Activated naive CD8-positive, alpha-beta T cell treated with anti-CD3 and anti-CD28 coated beads, Interleukin-2, amount 10 ng/mL, durations not matched to agents 7 days and 5 days (primary cell): Measurements from ENCODE around the gene IPO4. TPM values are rescaled to one million over a fixed set of nuclear protein-coding genes. Genes with fewer than 3 reads are reported as not detected.

Source experiments
- ATAC-seq: fragments of 150-1000 bp; cut with Tn5 transposase; one replicate; pipeline ENCODE4 v1.10.0; 2021; ENCODE audit warnings: low read depth, moderate library complexity
- POLR2A ChIA-PET: fragments of 350-600 bp; sonication (Branson Sonifier 250); formaldehyde crosslinking; loops from one replicate; lab custom pipeline; 2021; ENCODE audit warnings: antibody characterized with exemption; lab: Charles Lee
- DNase-seq: peaks from one replicate; pipeline ENCODE4 v3.0.0; 2021
- H3K27ac Mint-ChIP-seq: one replicate; pipeline ENCODE4 v1.8.0; 2022; ENCODE audit warnings: mild to moderate bottlenecking, mixed read lengths
- H3K27me3 Mint-ChIP-seq: one replicate; pipeline ENCODE4 v1.8.0; 2022; ENCODE audit warnings: mild to moderate bottlenecking, moderate library complexity, mixed read lengths
- H3K36me3 Mint-ChIP-seq: one replicate; pipeline ENCODE4 v1.8.0; 2021; ENCODE audit warnings: mild to moderate bottlenecking, mixed read lengths
- H3K4me1 Mint-ChIP-seq: one replicate; pipeline ENCODE4 v1.8.0; 2021; ENCODE audit warnings: mixed read lengths
- H3K4me3 Mint-ChIP-seq: one replicate; pipeline ENCODE4 v1.8.0; 2022; ENCODE audit warnings: mild to moderate bottlenecking, moderate library complexity, mixed read lengths
- H3K9me3 Mint-ChIP-seq: one replicate; pipeline ENCODE4 v1.8.0; 2021; ENCODE audit warnings: mixed read lengths
- total RNA-seq, 2 experiments: library from RNA; stranded (reverse); gene quantifications; one replicate each; pipeline ENCODE4 v1.2.3, GENCODE V29; 2021

Gene IPO4
- total RNA-seq, 2 experiments from 2014 or later: 32.2 to 33.0 TPM

DNA sequence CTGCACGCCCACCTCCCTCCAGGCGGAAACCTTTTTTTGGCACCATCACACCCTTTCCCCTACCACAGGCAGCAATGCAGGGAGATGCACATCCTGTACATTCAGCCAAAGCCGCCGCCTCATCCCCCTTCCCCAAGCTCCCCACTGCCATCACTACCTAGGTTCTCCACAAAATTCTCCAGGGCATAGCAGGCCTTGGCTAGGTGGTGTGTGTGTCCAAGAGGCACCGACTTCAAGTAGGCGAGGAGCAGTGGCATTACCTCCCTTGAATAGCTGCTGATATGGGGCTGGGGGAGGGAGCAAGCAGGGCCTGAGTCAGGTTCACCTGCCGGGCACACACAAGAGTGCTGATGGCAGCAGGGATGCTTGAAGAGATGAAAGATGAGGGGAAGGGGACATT lies 3.6 kb downstream of the IPO4 start:
- no peaks in the 10 kb centered on the region for H3K9me3 Mint-ChIP-seq
- no peak overlapping the region for H3K4me3 Mint-ChIP-seq
- no peaks in the 10 kb centered on the region for H3K27me3 Mint-ChIP-seq
- DNase-seq (no peak), ATAC-seq (no peak)
- POLR2A ChIA-PET: interaction anchor here (0.9 to 5.2 kb wide), 6 partner anchors 10 to 70 kb away, joined by 3 to 37 read pairs (median 7); partner anchors contain the start of genes CHMP4A, DCAF11, IRF9 and NRL
- H3K4me1 Mint-ChIP-seq: peaks cover 18% of the 10 kb centered on the region
- H3K27ac Mint-ChIP-seq: no peak overlapping the region
- H3K36me3 Mint-ChIP-seq: peaks cover 13% of the 10 kb centered on the region

DNA sequence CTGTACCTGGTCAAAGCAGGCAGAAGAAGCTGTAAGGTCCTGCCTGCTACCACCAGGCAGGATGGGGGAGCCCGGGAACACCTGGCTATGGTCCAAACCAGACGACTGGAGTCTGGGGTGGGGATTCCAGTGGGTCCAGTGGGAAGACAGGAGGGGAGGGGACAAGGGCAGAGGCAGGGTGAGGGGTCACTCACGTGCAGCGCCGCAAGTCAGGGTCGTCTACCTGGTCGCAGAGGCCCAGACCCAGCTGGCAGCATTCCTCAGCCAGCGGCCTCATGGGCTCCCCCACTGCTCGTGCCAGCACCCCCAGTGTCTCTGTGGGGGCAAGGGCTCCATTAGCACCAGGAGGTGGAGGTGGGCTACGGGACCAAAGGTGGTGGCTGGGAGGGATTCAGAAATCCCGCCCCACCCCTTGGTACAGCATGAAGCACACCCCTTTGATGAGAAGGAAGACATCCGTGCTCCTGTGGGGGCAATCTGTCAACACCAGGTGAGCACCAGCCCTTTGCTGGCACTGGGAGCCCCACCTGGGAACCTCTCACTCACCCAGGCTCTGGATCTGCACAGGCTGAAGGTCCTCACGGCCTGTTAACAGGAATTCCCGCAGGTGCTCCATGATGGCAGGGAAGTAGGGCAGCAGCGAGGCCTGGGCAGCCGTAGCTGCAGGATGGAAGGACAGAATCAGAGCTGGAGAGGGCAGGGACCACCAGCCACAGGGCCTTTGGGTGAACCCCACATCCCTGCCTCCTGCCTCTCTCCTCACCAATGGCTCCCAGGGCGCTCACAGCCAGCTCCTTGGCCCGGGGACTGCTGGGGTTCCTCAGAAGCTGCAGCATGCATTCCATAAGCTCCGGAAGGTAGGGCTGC lies 4.3 kb downstream of the IPO4 start:
- no peak overlapping the region for H3K27ac Mint-ChIP-seq
- H3K36me3 Mint-ChIP-seq: peaks cover 11% of the 10 kb centered on the region
- POLR2A ChIA-PET: interaction anchor here (0.6 to 2.0 kb wide), 10 partner anchors 9 to 132 kb away, joined by 3 to 8 read pairs (median 5); partner anchors contain the start of genes CHMP4A, DCAF11, IRF9 and NRL
- H3K4me3 Mint-ChIP-seq: no peak overlapping the region
- no peaks in the 10 kb centered on the region for H3K9me3 Mint-ChIP-seq
- no peaks in the 10 kb centered on the region for H3K27me3 Mint-ChIP-seq
- H3K4me1 Mint-ChIP-seq: peaks cover 14% of the 10 kb centered on the region
- DNase-seq: no peak
- no peak for ATAC-seq

DNA sequence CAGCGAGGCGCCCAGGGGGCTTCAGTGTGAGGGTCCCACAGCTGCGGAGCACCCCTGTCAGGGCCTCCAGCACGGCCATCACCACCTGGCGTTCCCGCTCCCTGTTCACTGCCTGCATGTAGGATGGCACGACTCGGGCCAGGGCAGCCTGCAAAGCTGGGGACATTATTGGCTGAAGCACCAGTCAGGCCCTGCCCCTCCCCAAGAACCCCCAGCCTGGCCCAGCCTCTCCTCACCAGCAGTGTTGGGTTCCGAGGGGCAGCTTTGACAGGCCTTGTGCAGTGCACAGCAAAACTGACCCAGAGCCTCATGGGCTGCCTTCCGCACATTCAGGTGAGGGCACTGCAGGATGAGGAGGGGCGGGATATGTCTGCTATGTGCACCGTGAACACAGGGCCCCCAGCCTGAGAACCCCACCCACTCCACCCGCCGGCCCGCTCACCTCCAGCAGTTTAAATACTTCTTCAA lies 5.6 kb downstream of the IPO4 start:
- no peak for DNase-seq
- peaks cover 10% of the 10 kb centered on the region for H3K4me1 Mint-ChIP-seq
- H3K4me3 Mint-ChIP-seq: no peak overlapping the region
- ATAC-seq: no peak
- no peaks in the 10 kb centered on the region for H3K27me3 Mint-ChIP-seq
- H3K36me3 Mint-ChIP-seq: peaks cover 12% of the 10 kb centered on the region
- H3K27ac Mint-ChIP-seq: no peak overlapping the region
- no peaks in the 10 kb centered on the region for H3K9me3 Mint-ChIP-seq
- POLR2A ChIA-PET: interaction anchor here (0.9 to 2.0 kb wide), 3 partner anchors 10 to 22 kb away, joined by 3 to 8 read pairs (median 7); partner anchors contain the start of gene IRF9

- POLR2A ChIA-PET: interaction anchor here (0.9 to 4.0 kb wide), 4 partner anchors 9 to 64 kb away, joined by 3 to 29 read pairs (median 6); partner anchors contain the start of gene REC8
Measured at GRCh38 chr14:24182110-24182882, 6.3 kb downstream of the IPO4 start.

DNA sequence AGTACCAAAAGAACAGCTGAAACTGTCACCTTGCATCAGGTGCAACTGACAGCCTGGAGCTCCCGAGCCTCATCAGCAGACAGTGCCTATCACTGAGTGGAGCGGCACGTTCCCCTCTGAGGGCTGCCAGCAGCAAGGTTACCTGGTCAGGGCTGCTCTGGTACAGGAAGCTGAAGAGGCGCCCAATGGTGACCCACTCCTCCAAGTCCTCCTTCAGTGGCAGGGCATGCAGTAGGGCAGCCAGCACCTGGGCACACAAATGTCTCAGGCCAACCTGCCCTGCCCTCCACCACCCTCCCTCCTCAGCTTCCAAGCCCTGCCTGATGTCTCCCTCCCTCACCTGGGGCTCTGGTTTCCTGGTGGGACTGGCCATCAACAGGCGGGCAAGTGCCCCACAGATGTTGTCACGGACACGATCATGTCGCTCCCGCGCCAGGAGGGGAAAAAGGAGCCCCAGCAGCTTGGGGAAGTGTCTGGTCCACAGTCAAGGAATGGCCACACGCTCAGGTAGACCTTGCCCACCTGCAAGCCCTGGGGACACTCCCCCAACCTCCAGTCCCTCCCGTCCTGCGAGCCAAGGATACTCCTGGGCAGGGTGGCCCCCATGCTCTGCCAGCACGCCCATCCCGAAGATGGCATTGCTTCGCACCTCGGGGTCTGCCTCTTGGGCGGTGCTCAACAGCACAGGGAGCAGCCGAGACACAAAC lies 7.1 kb downstream of the IPO4 start:
- Mint-ChIP-seq H3K27me3 (no peaks in the 10 kb centered on the region), H3K4me3 (no peak overlapping the region), H3K9me3 (no peaks in the 10 kb centered on the region), H3K4me1 (no peaks in the 10 kb centered on the region), H3K27ac (no peak overlapping the region), H3K36me3 (peaks cover 14% of the 10 kb centered on the region)
- DNase-seq: no peak
- POLR2A ChIA-PET: interaction anchor here (0.9 to 4.0 kb wide), 8 partner anchors 9 to 65 kb away, joined by 3 to 29 read pairs (median 5); partner anchors contain the start of genes IRF9, PSME1, REC8 and TM9SF1
- ATAC-seq: no peak

More at GRCh38 chr14:24182110-24182882, 6.3 kb downstream of the IPO4 start:
- H3K9me3 Mint-ChIP-seq: no peaks in the 10 kb centered on the region
- no peaks in the 10 kb centered on the region for H3K27me3 Mint-ChIP-seq
- H3K36me3 Mint-ChIP-seq: peaks cover 12% of the 10 kb centered on the region
- peak overlapping the region; percentile 54 for H3K27ac Mint-ChIP-seq
- peaks cover 4% of the 10 kb centered on the region for H3K4me1 Mint-ChIP-seq
- DNase-seq (no peak), ATAC-seq (no peak)
- H3K4me3 Mint-ChIP-seq: no peak overlapping the region

GRCh38 chr14:24179961-24180796 lies 8.4 kb downstream of the IPO4 start:
- POLR2A ChIA-PET: interaction anchor here (1.0 to 4.0 kb wide), 10 partner anchors 7 to 67 kb away, joined by 3 to 29 read pairs (median 6); partner anchors contain the start of genes IPO4, IRF9, PSME2 and REC8
- no peak for DNase-seq
- Mint-ChIP-seq H3K36me3 (peaks cover 12% of the 10 kb centered on the region), H3K9me3 (no peaks in the 10 kb centered on the region), H3K27me3 (no peaks in the 10 kb centered on the region), H3K4me1 (peaks cover under 1% of the 10 kb centered on the region), H3K27ac (peak overlapping the region; percentile 25), H3K4me3 (no peak overlapping the region)
- ATAC-seq: no peak

- peaks cover 2% of the 10 kb centered on the region for H3K4me1 Mint-ChIP-seq
- POLR2A ChIA-PET: interaction anchor here (0.7 to 4.0 kb wide), 8 partner anchors 9 to 546 kb away, joined by 3 to 29 read pairs (median 8); partner anchors contain the start of genes IPO4, IRF9, PSME2 and REC8
- no peaks in the 10 kb centered on the region for H3K27me3 Mint-ChIP-seq
- no peak overlapping the region for H3K4me3 Mint-ChIP-seq
- no peak for DNase-seq
- no peak for ATAC-seq
- peak overlapping the region; percentile 48 for H3K27ac Mint-ChIP-seq
- no peaks in the 10 kb centered on the region for H3K9me3 Mint-ChIP-seq
- peaks cover 15% of the 10 kb centered on the region for H3K36me3 Mint-ChIP-seq
Measured at GRCh38 chr14:24179294-24179960, 9.2 kb downstream of the IPO4 start.

DNA sequence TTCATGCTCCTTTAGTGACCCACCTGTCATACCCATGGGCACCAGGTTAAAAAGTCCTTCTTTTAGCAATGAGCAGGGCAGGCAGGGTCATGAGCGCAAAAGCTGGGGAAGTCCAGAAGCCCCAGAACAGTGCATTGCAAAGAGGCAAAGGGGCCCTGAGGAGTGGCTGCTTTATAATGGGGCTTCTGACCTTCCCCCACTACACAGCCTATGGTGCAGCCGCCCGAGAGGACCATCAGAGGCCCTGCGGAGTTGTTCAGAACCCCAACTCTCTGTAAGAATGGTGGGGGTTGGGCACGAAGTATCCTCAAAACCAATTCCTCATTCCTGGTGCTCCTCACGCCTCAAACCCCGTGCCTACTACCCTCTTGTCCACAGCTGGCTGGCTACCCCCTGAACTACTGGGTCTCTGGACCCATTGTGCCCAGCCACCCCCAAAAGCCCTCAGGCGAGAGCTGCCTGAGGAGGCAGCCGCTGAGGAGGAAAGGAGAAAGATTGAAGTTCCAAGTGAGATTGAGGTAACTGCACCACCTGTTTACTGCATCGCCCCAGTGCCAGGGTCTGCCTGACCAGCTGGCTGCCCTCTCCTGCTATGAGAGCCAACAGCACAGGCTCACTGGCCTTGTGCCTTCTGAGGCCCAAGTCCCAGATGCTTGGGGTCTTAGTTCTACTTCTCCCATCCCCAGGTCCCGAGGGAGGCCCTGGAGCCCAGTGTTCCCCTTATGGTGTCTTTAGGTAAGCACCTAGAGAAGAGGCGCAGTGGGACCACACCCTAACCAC lies 10.0 kb downstream of the IPO4 start:
- Mint-ChIP-seq H3K9me3 (no peaks in the 10 kb centered on the region), H3K27ac (no peak overlapping the region), H3K4me1 (peaks cover 2% of the 10 kb centered on the region), H3K4me3 (no peak overlapping the region), H3K27me3 (no peaks in the 10 kb centered on the region), H3K36me3 (peaks cover 15% of the 10 kb centered on the region)
- DNase-seq (no peak), ATAC-seq (no peak)
- POLR2A ChIA-PET: interaction anchor here (0.7 to 4.0 kb wide), 8 partner anchors 8 to 545 kb away, joined by 3 to 29 read pairs (median 10); partner anchors contain the start of genes IPO4, IRF9, PSME2 and REC8

- Mint-ChIP-seq H3K4me1 (peaks cover 2% of the 10 kb centered on the region), H3K36me3 (peaks cover 18% of the 10 kb centered on the region), H3K27ac (no peak overlapping the region), H3K27me3 (no peaks in the 10 kb centered on the region), H3K4me3 (no peak overlapping the region), H3K9me3 (no peaks in the 10 kb centered on the region)
- POLR2A ChIA-PET: interaction anchor here (3.2 kb wide), 1 partner anchor 10 kb away, joined by 14 read pairs; the partner anchor contains the start of gene IPO4
- no peak for ATAC-seq
- no peak for DNase-seq
Measured at GRCh38 chr14:24177891-24178290, 10.7 kb downstream of the IPO4 start.

DNA sequence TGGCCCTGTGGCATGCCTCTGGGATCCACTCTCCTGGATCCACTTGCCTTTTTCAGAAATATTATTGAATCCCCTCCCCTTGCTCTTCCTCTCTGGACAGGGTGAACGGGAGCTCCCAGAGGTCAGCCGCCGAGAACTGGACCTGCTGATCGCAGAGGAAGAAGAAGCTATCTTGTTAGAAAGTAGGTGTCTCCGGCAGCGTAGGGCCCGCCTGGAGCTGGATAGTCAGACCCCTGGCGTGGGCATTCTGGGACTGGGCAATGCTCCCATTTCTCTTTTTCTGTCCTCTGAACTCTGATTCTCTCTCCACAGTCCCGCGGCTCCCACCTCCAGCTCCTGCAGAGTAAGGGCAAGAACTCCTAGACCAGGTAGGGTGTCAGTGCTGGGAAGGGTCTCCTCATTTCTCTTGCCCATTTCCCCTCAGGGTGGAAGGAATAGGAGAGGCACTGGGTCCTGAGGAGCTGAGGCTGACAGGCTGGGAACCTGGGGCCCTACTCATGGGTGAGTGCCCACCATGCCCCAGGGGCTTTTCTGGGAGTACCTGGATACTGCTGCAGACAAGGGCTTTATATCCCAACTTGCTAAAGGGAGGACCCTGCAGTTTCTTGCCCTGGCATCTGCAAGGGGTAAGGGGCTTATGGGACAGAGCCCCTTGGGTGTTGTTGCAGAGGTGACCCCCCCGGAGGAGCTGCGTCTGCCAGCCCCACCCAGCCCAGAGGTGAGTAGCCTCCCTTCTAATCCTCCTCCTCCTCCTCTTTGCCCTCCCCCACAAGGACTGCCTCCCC lies 11.4 kb downstream of the IPO4 start:
- Mint-ChIP-seq H3K4me3 (no peak overlapping the region), H3K4me1 (peaks cover 2% of the 10 kb centered on the region), H3K9me3 (no peaks in the 10 kb centered on the region), H3K27me3 (no peaks in the 10 kb centered on the region), H3K36me3 (peaks cover 18% of the 10 kb centered on the region), H3K27ac (no peak overlapping the region)
- DNase-seq (no peak), ATAC-seq (no peak)
- POLR2A ChIA-PET: interaction anchor here (0.7 to 3.2 kb wide), 2 partner anchors 11 to 17 kb away, joined by 4 to 14 read pairs; partner anchors contain the start of gene IPO4
